Heart right ventricle (tissue), 16 donors: ENCODE measurements around the gene NPTX1. TPM values are rescaled to one million over a fixed set of nuclear protein-coding genes. Genes with fewer than 3 reads are reported as not detected.
A peak's percentile ranks its signal among the peaks of the same experiment; 100 is the strongest.

Source experiments
- ATAC-seq, 8 donors: fragments of 200-7000 bp; cut with Tn5 transposase; one replicate each; pipeline ENCODE4 v1.9.1; 2020; ENCODE audit warnings: mild to moderate bottlenecking in 8 of 8, moderate library complexity in 8 of 8, moderate number of reproducible peaks in 1 of 8
- DNase-seq, 2 donors: peaks; one replicate each; pipeline ENCODE4 v3.0.0-alpha.2; 2020
- H3K27ac ChIP-seq, 10 donors: fragments of 200-600 bp; sonication (generic) in 2 of 10; one replicate each; pipeline versions ENCODE4 v1.5.0 to v1.8.0; 2020 to 2022; ENCODE audit warnings: mild to moderate bottlenecking in 3 of 10
- H3K27me3 ChIP-seq, 7 donors: fragments of 200-600 bp; one replicate each; pipeline ENCODE4 v1.8.0; 2021 to 2022; ENCODE audit warnings: mild to moderate bottlenecking in 2 of 7
- H3K36me3 ChIP-seq, 9 donors: fragments of 200-600 bp; sonication (generic) in 1 of 9; one replicate each; pipeline versions ENCODE4 v1.5.0 to v1.8.0; 2020 to 2022; ENCODE audit warnings: mild to moderate bottlenecking in 2 of 9
- H3K4me1 ChIP-seq, 9 donors: fragments of 200-600 bp; sonication (generic) in 1 of 9; one replicate each; pipeline versions ENCODE4 v1.5.0 to v1.8.0; 2020 to 2022; ENCODE audit warnings: mild to moderate bottlenecking in 4 of 9
- H3K4me3 ChIP-seq, 10 donors: fragments of 200-600 bp; sonication (generic) in 2 of 10; one replicate each; pipeline versions ENCODE4 v1.5.0 to v1.8.0; 2020 to 2022; ENCODE audit warnings: mild to moderate bottlenecking in 7 of 10, moderate library complexity in 2 of 10
- H3K9me3 ChIP-seq, 11 donors: fragments of 200-600 bp in 10 of 11; sonication (generic) in 2 of 11; one replicate each; pipeline versions ENCODE4 v1.5.0 to v1.8.0; 2013 to 2022; ENCODE audit warnings: mild to moderate bottlenecking in 2 of 11, control low read depth in 1 of 11, moderate library complexity in 1 of 11
- WGBS, 2 donors: extraction: QIAGEN DNeasy Blood & Tissue Kit; methylation state at CpG; one replicate each; pipeline ENCODE4 v1.1.7; 2013; ENCODE audit warnings: inconsistent platforms in 1 of 2; 5-methylcytosine and 5-hydroxymethylcytosine counted together
- intact Hi-C, 10 donors: fragments of 100-400 bp; cut with DNase I; formaldehyde crosslinking; loops; one replicate each; pipeline versions ENCODE4 v1.11.1 to v1.14.2; 2022
- polyA plus RNA-seq, 2 donors: library from polyadenylated mRNA; stranded (reverse); fragments of 200-250 nt; gene quantifications; one replicate each; pipeline ENCODE4 v1.2.3, GENCODE V29; 2013
- total RNA-seq, 10 donors: library from RNA; stranded (reverse); fragmentation: NEBNext Ultra II Directional in 3 of 10; extraction: Animal tissue kit (Norgen Biotek cat#: 25700) in 3 of 10; gene quantifications; one replicate each; pipeline versions ENCODE4 v1.2.1 to v1.2.4, GENCODE V29; 2021 to 2023
- TF ChIP-seq, protein P1 (sequence below), 9 donors: fragments of 200-600 bp; sonication (generic) in 2 of 9; IDR thresholded peaks; one replicate each; pipeline versions ENCODE4 v1.5.0 to v1.8.0; 2021 to 2022; ENCODE audit warnings: antibody characterized with exemption in 9 of 9, mild to moderate bottlenecking in 5 of 9, moderate library complexity in 1 of 9
- donor health status: Arrhythmogenic right ventricular cardiomyopathy.
- donor health status: ischemic (EF 13 %, LVEDD 7.1; RV severe dilation, severe dysfunction).
- donor health status: healthy with polysubstance abuse.
- donor health status: DM: no; HTN: yes; CAD: no.
- donor health status: DM: no; HTN: no; CAD: no.
- donor health status: ischemic (EF 25% LVEDD 6.9; RV normal size, moderate dysfunction).
- donor health status: ischemic (EF 25% LVEDD 5.7; RV mildly dilated, moderate dysfunction).
- donor health status: healthy.
- donor health status: DM: yes; HTN: yes; CAD: no.
- donor health status: Ischemic cardiomyopathy.
- donor health status: ischemic (EF 35%, LVEDD 5.7; RV mildly dilated, moderate dysfunction).
- donor health status: nonischemic (EF 11% LVEDD 7.7; RV severe dilation, severe dysfunction).
- donor health status: DM: yes; HTN: yes; CAD: no.
- donor health status: PGD.
- donor health status: ischemic (EF 29% LVEDD 5.4; RV normal size, mild dysfunction).
- donor health status: nonischemic (EF 23%, LVEDD 6.1; RV moderate dilation, normal function).

NPTX1 gene
- total and polyA plus RNA-seq, 12 donors: 0.03 TPM; not detected in 11

DNA sequence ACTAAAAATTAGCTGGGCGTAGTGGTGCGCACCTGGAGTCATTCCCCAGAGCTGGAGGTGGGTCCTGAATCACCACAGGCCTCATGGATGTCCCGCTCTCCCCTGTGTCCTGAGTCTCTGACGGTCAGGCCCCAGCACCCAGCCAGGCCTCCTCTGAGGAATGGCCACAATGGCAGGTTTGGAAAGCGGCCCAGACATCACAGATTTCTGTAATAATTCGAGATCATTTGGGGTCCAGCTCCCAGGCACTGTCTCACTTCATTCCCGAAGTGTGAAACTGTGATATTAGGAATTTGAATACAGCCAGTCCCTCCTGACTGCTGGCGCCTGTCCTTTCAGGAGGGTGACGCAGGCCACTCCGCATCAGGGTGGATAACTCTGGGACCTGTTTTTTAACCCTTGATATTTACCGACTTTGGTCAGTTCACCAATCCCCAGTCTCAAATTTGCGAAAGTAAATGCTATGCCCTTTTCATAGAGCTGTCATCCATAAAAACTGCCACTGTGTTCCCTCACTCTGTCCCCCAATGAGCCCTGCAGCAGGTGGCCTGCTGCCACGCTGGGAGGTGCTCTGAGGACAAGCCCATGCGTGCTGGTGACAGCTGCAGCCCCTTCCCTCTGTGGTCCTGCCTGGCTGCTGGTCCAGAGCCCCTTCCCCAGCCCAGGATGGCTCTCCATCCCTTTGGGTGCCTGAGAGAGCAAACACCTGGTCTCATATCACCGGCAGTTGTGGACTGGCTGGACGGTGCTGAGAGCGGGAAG lies 39.9 kb upstream of the NPTX1 start:
- Histone ChIP-seq H3K9me3 (no peaks in the 10 kb centered on the region), H3K4me3 (no peak overlapping the region), H3K27ac (no peak overlapping the region), H3K36me3 (no peaks in the 10 kb centered on the region), H3K27me3 (peaks cover 0 to 28% (median 14%) of the 10 kb centered on the region in 7 donors), H3K4me1 (no peaks in the 10 kb centered on the region)
- no peak for DNase-seq
- TF ChIP-seq, protein P1, sequence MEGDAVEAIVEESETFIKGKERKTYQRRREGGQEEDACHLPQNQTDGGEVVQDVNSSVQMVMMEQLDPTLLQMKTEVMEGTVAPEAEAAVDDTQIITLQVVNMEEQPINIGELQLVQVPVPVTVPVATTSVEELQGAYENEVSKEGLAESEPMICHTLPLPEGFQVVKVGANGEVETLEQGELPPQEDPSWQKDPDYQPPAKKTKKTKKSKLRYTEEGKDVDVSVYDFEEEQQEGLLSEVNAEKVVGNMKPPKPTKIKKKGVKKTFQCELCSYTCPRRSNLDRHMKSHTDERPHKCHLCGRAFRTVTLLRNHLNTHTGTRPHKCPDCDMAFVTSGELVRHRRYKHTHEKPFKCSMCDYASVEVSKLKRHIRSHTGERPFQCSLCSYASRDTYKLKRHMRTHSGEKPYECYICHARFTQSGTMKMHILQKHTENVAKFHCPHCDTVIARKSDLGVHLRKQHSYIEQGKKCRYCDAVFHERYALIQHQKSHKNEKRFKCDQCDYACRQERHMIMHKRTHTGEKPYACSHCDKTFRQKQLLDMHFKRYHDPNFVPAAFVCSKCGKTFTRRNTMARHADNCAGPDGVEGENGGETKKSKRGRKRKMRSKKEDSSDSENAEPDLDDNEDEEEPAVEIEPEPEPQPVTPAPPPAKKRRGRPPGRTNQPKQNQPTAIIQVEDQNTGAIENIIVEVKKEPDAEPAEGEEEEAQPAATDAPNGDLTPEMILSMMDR (IDR thresholded peaks at IDR 0.05): no peak
- ATAC-seq: no peak
- intact Hi-C loops: no loop called here
- WGBS, 2 donors: 73 to 74% methylated on average over 17 of the region's 17 CpGs

- 45 to 46% methylated on average over 10 of the region's 10 CpGs for WGBS, 2 donors
- H3K9me3 ChIP-seq: no peaks in the 10 kb centered on the region
- ATAC-seq (peak in 1 of 8 donors; percentile 19), DNase-seq (no peak)
- H3K27ac ChIP-seq: no peak overlapping the region
- intact Hi-C loops: no loop called here
- TF ChIP-seq, protein P1 (IDR thresholded peaks at IDR 0.05): no peak
- no peaks in the 10 kb centered on the region for H3K4me1 ChIP-seq
- H3K36me3 ChIP-seq: no peaks in the 10 kb centered on the region
- no peak overlapping the region for H3K4me3 ChIP-seq
- H3K27me3 ChIP-seq: peaks cover 0 to 43% (median 18%) of the 10 kb centered on the region in 7 donors
Measured at GRCh38 chr17:80513892-80514291, 37.5 kb upstream of the NPTX1 start.

GRCh38 chr17:80513201-80513600 lies 36.8 kb upstream of the NPTX1 start:
- H3K4me1 ChIP-seq: no peaks in the 10 kb centered on the region
- WGBS, 2 donors: 88 to 92% methylated on average over 16 of the region's 16 CpGs
- TF ChIP-seq, protein P1 (IDR thresholded peaks at IDR 0.05): no peak
- no peaks in the 10 kb centered on the region for H3K36me3 ChIP-seq
- intact Hi-C loops: no loop called here
- H3K4me3 ChIP-seq: no peak overlapping the region
- H3K9me3 ChIP-seq: no peaks in the 10 kb centered on the region
- DNase-seq (no peak), ATAC-seq (no peak)
- H3K27ac ChIP-seq: no peak overlapping the region
- peaks cover 0 to 43% (median 18%) of the 10 kb centered on the region in 7 donors for H3K27me3 ChIP-seq

- ATAC-seq (no peak), DNase-seq (no peak)
- H3K9me3 ChIP-seq: no peaks in the 10 kb centered on the region
- H3K4me3 ChIP-seq: no peak overlapping the region
- 82 to 85% methylated on average over 15 of the region's 15 CpGs for WGBS, 2 donors
- intact Hi-C loops: no loop called here
- TF ChIP-seq, protein P1 (IDR thresholded peaks at IDR 0.05): no peak
- no peaks in the 10 kb centered on the region for H3K36me3 ChIP-seq
- H3K27ac ChIP-seq: no peak overlapping the region
- peaks cover 0 to 50% (median 19%) of the 10 kb centered on the region in 7 donors for H3K27me3 ChIP-seq
- no peaks in the 10 kb centered on the region for H3K4me1 ChIP-seq
Measured at GRCh38 chr17:80512233-80512632, 35.8 kb upstream of the NPTX1 start.
